HepG2 (cell line): Measurements from ENCODE around the gene LY6G5B. TPM values are rescaled to one million over a fixed set of nuclear protein-coding genes. Genes with fewer than 3 reads are reported as not detected.

Experiments
- DPF2 ChIP-seq: sonication (generic); formaldehyde crosslinking; IDR thresholded peaks from 2 replicates; pipeline ENCODE4 v1.4.0; 2020; ENCODE audit warnings: mild to moderate bottlenecking, low read depth, missing genetic modification reagents, borderline replicate concordance
- HIVEP1 ChIP-seq: sonication (generic); formaldehyde crosslinking; IDR thresholded peaks from 2 replicates; pipeline ENCODE4 v1.4.0; 2020; ENCODE audit warnings: mild to moderate bottlenecking, missing genetic modification reagents
- MTF2 ChIP-seq: sonication (generic); formaldehyde crosslinking; IDR thresholded peaks from 2 replicates; pipeline ENCODE4 v1.5.0; 2020; ENCODE audit warnings: missing genetic modification reagents, borderline replicate concordance
- NCOA1 ChIP-seq: sonication (generic); formaldehyde crosslinking; IDR thresholded peaks from 2 replicates; pipeline ENCODE4 v1.9.0; 2021; ENCODE audit warnings: missing genetic modification reagents
- NR2F1 ChIP-seq, 2 experiments: fragments of 450-650 bp in 1 of 2; formaldehyde crosslinking in 1 of 2; IDR thresholded peaks; 2 replicates each; pipeline versions ENCODE4 v1.5.0 to v1.6.1; 2016 to 2020; ENCODE audit warnings: mild to moderate bottlenecking in 1 of 2, missing compliant biosample characterization in 1 of 2, missing genetic modification reagents in 1 of 2, moderate library complexity in 1 of 2
- PITX1 ChIP-seq: sonication (generic); formaldehyde crosslinking; IDR thresholded peaks from 2 replicates; pipeline ENCODE4 v1.5.1; 2020; ENCODE audit warnings: mild to moderate bottlenecking, missing genetic modification reagents
- TFDP1 ChIP-seq: IDR thresholded peaks from 2 replicates; pipeline ENCODE4 v1.6.1; 2016; ENCODE audit warnings: missing compliant biosample characterization, missing genetic modification reagents, borderline replicate concordance
- THRA ChIP-seq: sonication (generic); formaldehyde crosslinking; IDR thresholded peaks from 2 replicates; pipeline ENCODE4 v1.4.0; 2020; ENCODE audit warnings: missing genetic modification reagents, borderline replicate concordance
- ZBTB39 ChIP-seq: sonication (generic); formaldehyde crosslinking; IDR thresholded peaks from 2 replicates; pipeline ENCODE4 v1.5.0; 2020; ENCODE audit warnings: missing genetic modification reagents
- ZFP41 ChIP-seq: sonication (generic); formaldehyde crosslinking; IDR thresholded peaks from 2 replicates; pipeline ENCODE4 v1.4.0; 2020; ENCODE audit warnings: mild to moderate bottlenecking, missing genetic modification reagents, borderline replicate concordance
- ZIK1 ChIP-seq: sonication (generic); formaldehyde crosslinking; IDR thresholded peaks from 2 replicates; pipeline ENCODE4 v1.5.0; 2020; ENCODE audit warnings: mild to moderate bottlenecking, low read depth, missing genetic modification reagents, borderline replicate concordance
- ZNF121 ChIP-seq: sonication (generic); formaldehyde crosslinking; IDR thresholded peaks from 2 replicates; pipeline ENCODE4 v1.5.0; 2020; ENCODE audit warnings: mild to moderate bottlenecking, missing genetic modification reagents
- ZNF446 ChIP-seq: sonication (generic); formaldehyde crosslinking; IDR thresholded peaks from 2 replicates; pipeline ENCODE4 v1.5.0; 2020; ENCODE audit warnings: mild to moderate bottlenecking, missing genetic modification reagents
- ZNF512B ChIP-seq: sonication (generic); formaldehyde crosslinking; IDR thresholded peaks from 2 replicates; pipeline ENCODE4 v1.5.1; 2020; ENCODE audit warnings: missing genetic modification reagents, mild to moderate bottlenecking, borderline replicate concordance
- ZNF800 ChIP-seq: sonication (generic); formaldehyde crosslinking; IDR thresholded peaks from 2 replicates; pipeline ENCODE4 v1.4.0; 2020; ENCODE audit warnings: missing genetic modification reagents
- ZNF839 ChIP-seq: sonication (generic); formaldehyde crosslinking; IDR thresholded peaks from 2 replicates; pipeline ENCODE4 v1.4.0; 2020; ENCODE audit warnings: missing genetic modification reagents, mild to moderate bottlenecking, borderline replicate concordance
- ZUFSP ChIP-seq: sonication (generic); formaldehyde crosslinking; IDR thresholded peaks from 2 replicates; pipeline ENCODE4 v1.9.0; 2021; ENCODE audit warnings: missing genetic modification reagents, mild to moderate bottlenecking, borderline replicate concordance
- polyA plus RNA-seq, 8 experiments: library from polyadenylated mRNA; depleted of rRNA in 3 of 8; stranded (reverse) in 7 of 8; unstranded in 1 of 8; fragments of >200 nt; fragmentation: Illumina TruSeq in 4 of 8; extraction: Trizol in 4 of 8; gene quantifications; 2 replicates each; pipeline versions ENCODE4 v1.2.1 to v1.2.3, GENCODE V29; 2011 to 2016; ENCODE audit warnings: low read depth in 4 of 8, missing spikeins in 1 of 8, mixed read lengths in 1 of 8; ENCODE audit not compliant: insufficient read depth in 1 of 8
- total RNA-seq, 5 experiments: library from RNA; depleted of rRNA; stranded (reverse); fragments of >200 nt; fragmentation: Illumina TruSeq; extraction: Trizol; gene quantifications; 2 replicates each; pipeline ENCODE4 v1.2.3, GENCODE V29; 2016; ENCODE audit warnings: low read depth in 1 of 5

Gene LY6G5B
- total and polyA plus RNA-seq, 2 of the 13 experiments (the other 11 are each of a cell fraction or from before 2014, with no cell fraction given), result 7.8 to 15.7 TPM

GRCh38 chr6:31651602-31652191 lies 18.1 kb upstream of the LY6G5B start (continued):
- no peak; the same call in 1 of the 2 replicates for TF ChIP-seq THRA (CRISPR knock-in tag)
- no peak; the same call in 1 of the 2 replicates for TF ChIP-seq ZNF446 (CRISPR knock-in tag)
- TF ChIP-seq ZUFSP, result no peak
- TF ChIP-seq ZBTB39 (CRISPR knock-in tag), result peak; percentile 65; the same call in 1 of the 2 replicates
- TF ChIP-seq PITX1 (CRISPR knock-in tag), result no peak; the same call in 1 of the 2 replicates
- no peak for TF ChIP-seq HIVEP1
- no peak for TF ChIP-seq ZNF800 (CRISPR knock-in tag)
- TF ChIP-seq MTF2, result no peak
- TF ChIP-seq NCOA1, result no peak; the same call in 1 of the 2 replicates
- peak; percentile 79 for TF ChIP-seq ZFP41 (CRISPR knock-in tag)
- no peak for TF ChIP-seq NR2F1 (CRISPR knock-in tag; IDR thresholded peaks at IDR 0.05)
- TF ChIP-seq ZNF839 (CRISPR knock-in tag), result no peak
- 0 out of 2 replicates have a peak, but pooled peaks have one; percentile 57 for TF ChIP-seq ZIK1
- no peak for TF ChIP-seq TFDP1
- TF ChIP-seq ZNF121 (CRISPR knock-in tag), result no peak
- TF ChIP-seq DPF2 (CRISPR knock-in tag), result no peak
- no peak for TF ChIP-seq ZNF512B (CRISPR knock-in tag)
